Smooth muscle cell of the brain vasculature (primary cell): ENCODE data around the gene ICA1.

ENCODE experiments used
- DNase-seq: peaks from one replicate; pipeline ENCODE4 v3.0.0-alpha.2; 2012; ENCODE audit warnings: low read depth, low spot score

Gene ICA1

GRCh38 chr7:8228068-8228467 lies 33.9 kb downstream of the ICA1 start:
- DNase-seq: no peak

GRCh38 chr7:8227261-8227660 lies 34.7 kb downstream of the ICA1 start:
- DNase-seq: no peak

DNA sequence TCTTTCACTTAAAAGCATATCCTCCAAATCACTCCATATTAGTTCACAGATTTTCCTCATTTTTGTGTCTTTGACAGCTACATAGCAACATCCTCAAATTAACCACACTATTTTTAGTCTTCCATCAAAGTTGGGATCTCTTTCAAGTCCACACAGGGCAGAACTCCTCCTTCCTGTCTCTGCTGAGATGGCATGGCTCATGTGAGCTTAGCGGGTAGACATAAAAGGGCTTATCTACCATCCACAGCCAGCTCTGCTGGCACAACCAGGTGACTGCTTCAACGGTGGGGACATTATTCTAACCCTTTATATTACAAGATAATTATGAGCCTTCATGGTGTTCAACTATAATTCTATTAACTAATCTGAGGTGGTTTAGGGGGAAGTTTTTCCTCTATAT lies 35.5 kb downstream of the ICA1 start:
- no peak for DNase-seq

DNA sequence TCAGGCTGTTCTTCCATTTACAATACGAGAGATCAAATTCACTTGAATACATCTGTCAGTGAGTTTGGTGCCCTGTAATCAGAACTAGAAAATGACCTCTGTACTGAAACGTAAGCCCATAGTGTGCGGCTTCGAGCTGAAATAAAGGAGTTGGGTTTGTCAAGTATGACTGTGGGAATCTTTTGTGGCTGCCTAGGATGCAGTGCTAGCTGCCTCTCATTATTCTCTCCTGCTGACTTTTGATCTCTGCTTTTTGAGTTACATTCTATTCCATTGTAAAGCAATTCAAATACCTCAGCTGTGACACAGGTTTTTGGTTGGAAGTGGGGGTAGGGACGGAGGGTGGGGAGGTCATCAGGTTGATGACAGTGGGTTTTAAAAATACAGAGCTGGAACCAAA lies 40.4 kb downstream of the ICA1 start:
- DNase-seq: no peak

DNA sequence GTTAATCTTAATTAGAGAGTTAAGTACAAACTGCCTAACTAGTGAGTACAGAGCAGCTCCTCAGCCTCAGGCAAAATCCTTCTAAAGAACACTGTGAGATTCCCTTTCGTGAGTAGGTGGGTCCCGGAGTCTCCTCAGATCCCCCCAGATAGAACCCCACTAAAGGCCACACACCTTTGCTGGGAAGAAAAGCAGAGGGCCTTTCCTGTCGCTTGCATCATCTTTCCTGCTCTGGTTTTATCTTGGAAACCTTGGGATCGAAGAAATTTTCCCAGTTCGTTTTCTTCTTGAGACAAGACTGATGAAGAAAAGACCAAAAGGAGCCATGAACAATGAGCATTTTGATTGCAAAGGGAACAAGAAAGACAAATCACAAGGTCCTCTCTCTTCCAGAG lies 40.9 kb downstream of the ICA1 start:
- DNase-seq: no peak

DNA sequence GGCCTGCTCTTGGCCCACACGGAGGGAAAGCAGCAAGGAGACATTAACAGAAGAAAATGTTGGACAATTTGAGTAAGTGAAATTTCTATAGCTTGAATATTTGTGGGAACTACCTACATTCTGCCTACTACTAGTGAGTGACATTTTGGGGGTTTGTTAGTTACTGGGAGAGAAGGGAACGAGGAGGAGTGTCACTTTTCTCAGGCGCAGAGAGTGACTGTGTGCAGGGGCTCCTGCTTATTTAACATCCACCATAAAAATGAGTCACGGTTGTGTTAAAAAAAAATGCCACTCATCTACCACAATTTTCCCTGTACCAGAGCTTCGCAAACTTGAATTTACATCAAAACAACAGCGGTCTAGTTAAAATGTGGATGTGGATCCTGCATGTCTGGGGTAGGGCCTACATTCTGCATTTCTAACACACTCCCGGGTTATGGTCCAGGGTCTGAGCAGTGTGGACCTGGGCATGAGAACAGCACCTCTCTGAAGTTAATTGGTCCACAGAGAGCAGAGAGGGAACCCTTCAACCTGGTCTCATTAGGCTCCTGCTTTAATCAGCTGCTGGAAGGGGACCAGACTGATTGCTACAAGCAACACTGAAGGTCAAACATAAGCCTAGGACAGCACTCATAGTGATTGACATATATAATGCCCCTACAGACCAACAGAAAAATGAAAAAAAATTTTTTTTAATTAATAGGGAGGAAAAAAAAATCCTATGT lies 41.4 kb downstream of the ICA1 start:
- DNase-seq: no peak

GRCh38 chr7:8217200-8218068 lies 44.5 kb downstream of the ICA1 start:
- DNase-seq: peak; percentile 39

- DNase-seq: no peak
Observed at GRCh38 chr7:8216334-8216690, 45.7 kb downstream of the ICA1 start.

DNA sequence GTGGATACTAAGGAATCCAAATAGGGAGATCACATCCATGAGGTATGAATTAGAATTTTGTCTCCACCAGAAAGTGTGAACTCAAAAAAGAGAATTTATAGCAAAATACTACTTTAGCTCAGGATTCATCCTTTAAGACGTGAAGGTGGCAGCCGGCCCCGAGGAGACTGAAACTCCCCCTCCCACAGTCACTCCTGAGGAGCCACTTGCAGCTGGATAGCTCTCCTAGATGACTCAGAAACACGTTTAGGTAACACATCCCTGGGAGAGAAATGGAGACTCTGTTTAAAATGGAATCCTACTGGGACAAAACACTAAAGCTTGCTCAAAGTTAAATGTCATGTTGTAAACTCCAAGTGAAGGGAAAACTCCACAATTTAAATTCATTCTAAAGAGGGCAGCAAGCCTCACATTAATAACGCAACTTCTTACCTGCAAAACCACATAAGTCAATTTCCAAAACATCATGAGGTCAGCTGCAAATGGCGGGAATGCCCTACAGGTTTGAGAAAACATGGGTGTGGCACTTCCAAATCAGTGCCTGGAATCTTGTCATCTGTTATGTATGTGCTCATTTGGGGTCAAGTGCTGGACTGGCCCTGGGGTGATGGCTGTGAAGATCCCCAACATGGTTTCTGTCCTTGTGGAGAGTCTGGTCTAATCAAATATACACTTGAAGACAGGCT lies 46.2 kb downstream of the ICA1 start:
- no peak for DNase-seq

GRCh38 chr7:8214244-8214824 lies 47.6 kb downstream of the ICA1 start:
- DNase-seq: no peak

- no peak for DNase-seq
Observed at GRCh38 chr7:8213381-8213780, 48.6 kb downstream of the ICA1 start.

DNA sequence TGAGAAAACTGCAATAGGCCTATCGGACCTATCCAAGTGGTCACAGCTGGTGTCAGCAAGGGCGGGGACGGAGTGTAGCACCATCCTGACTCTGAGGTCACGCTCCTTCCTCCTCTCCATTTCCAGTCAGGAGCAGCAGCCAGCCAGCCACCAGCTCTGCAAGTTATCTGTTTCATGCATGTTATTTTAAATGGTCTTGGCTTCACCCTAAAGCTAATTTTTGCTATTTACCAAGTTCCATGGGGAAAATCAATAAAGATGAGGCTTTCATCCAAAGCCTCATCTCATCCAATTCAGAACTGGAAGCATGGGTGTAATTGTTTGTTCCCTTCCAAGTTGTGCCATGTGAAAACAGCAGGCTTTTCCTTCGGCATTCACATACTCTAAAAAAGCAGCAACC lies 49.3 kb downstream of the ICA1 start:
- no peak for DNase-seq

GRCh38 chr7:8211725-8212096 lies 50.3 kb downstream of the ICA1 start:
- no peak for DNase-seq

GRCh38 chr7:8210845-8211724 lies 50.9 kb downstream of the ICA1 start:
- DNase-seq: no peak

DNA sequence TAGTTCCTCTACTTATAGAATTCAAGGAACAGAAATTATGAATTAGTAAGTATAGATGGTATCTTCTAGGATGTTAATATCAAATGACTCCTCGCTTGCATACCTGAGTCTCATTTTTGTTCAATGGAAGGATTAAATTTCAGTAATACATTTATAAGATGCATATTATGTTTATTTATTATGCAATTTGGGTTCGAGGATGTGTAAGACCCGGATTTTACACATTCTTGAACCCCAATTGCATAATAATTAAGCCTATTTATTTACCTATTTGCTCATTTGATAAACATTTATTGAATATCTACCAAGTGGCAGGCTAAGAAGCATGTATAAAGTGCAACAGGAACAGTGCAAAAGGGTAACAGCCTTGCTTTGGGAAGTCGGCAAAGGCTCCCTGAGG lies 52.6 kb downstream of the ICA1 start:
- no peak for DNase-seq

GRCh38 chr7:8208816-8209215 lies 53.2 kb downstream of the ICA1 start:
- no peak for DNase-seq

GRCh38 chr7:8206956-8207355 lies 55.0 kb downstream of the ICA1 start:
- no peak for DNase-seq

GRCh38 chr7:8205537-8205936 lies 56.4 kb downstream of the ICA1 start:
- no peak for DNase-seq

- no peak for DNase-seq
Observed at GRCh38 chr7:8205031-8205387, 57.0 kb downstream of the ICA1 start.

DNA sequence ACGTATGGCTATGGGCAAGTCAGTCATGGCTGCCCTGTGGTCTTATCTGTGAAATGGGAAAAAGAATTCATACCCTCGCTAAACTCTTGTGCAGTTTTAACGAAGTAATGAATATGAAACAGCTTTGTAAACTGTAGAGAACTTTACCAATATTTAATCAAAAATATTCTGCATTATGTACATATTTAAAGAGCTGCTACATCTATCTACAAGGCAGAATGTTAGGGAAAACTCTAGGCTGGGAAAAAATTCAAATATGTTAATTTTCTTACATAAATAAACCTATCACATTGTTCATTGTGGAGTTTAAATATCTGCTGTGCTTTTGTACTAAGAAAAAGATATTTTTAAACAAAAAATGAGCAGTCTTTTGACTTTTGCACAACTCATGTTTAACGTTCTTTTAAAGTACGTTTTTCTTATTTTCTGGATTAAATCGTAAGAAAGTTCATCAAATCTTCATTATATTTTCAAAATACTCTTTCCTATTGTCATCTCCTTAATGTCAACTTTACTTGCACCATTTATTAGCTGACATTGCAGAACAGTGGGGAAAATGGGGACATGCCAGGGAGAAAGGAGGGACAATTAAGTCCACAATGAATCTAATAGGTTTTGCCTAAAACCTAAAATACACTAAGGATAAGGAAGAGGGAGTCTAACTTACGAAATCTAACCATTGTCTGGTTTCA lies 57.5 kb downstream of the ICA1 start:
- no peak for DNase-seq
